ENCODE data around the gene MAD1L1. TPM values are rescaled to one million over a fixed set of nuclear protein-coding genes. Genes with fewer than 3 reads are reported as not detected.

The MAD1L1 gene
- total and polyA plus RNA-seq, 4 donors, result 43.0 to 54.9 (median 49.9) TPM

GRCh38 chr7:2032030-2032875 is 200.5 kb downstream of the MAD1L1 start:
- DNase-seq (no peak), ATAC-seq (ENCODE audit: insufficient read depth, low FRiP score) (no peak)
- no peaks in the 10 kb centered on the region for H3K27me3 ChIP-seq (ENCODE audit: control insufficient read depth in 3 of 3, insufficient read depth in 3 of 3, low read length in 2 of 3)
- WGBS, 2 donors, result 86 to 90% methylated on average over 26 of the region's 26 CpGs
- H3K9ac ChIP-seq (ENCODE audit: insufficient read depth in 1 of 2, low read length in 2 of 2), result no peak overlapping the region
- peaks cover 0 to 29% (median 5%) of the 10 kb centered on the region in 5 donors for H3K4me1 ChIP-seq (ENCODE audit: control insufficient read depth in 5 of 5, insufficient read depth in 5 of 5, low read length in 5 of 5)
- peaks cover 0 to 9% (median 2%) of the 10 kb centered on the region in 4 donors for H3K9me3 ChIP-seq (ENCODE audit: control insufficient read depth in 4 of 4, insufficient read depth in 3 of 4, low read length in 3 of 4)
- H3K36me3 ChIP-seq (ENCODE audit: control insufficient read depth in 4 of 4, insufficient read depth in 4 of 4, low read length in 4 of 4), result no peaks in the 10 kb centered on the region
- H3K27ac ChIP-seq (ENCODE audit: low read depth in 1 of 2, low read length in 1 of 2), result no peak overlapping the region
- TF ChIP-seq, protein P1, sequence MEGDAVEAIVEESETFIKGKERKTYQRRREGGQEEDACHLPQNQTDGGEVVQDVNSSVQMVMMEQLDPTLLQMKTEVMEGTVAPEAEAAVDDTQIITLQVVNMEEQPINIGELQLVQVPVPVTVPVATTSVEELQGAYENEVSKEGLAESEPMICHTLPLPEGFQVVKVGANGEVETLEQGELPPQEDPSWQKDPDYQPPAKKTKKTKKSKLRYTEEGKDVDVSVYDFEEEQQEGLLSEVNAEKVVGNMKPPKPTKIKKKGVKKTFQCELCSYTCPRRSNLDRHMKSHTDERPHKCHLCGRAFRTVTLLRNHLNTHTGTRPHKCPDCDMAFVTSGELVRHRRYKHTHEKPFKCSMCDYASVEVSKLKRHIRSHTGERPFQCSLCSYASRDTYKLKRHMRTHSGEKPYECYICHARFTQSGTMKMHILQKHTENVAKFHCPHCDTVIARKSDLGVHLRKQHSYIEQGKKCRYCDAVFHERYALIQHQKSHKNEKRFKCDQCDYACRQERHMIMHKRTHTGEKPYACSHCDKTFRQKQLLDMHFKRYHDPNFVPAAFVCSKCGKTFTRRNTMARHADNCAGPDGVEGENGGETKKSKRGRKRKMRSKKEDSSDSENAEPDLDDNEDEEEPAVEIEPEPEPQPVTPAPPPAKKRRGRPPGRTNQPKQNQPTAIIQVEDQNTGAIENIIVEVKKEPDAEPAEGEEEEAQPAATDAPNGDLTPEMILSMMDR (IDR thresholded peaks at IDR 0.05; ENCODE audit: control extremely low read depth, extremely low read depth), result no peak
- H3K4me3 ChIP-seq, result no peak overlapping the region

DNA sequence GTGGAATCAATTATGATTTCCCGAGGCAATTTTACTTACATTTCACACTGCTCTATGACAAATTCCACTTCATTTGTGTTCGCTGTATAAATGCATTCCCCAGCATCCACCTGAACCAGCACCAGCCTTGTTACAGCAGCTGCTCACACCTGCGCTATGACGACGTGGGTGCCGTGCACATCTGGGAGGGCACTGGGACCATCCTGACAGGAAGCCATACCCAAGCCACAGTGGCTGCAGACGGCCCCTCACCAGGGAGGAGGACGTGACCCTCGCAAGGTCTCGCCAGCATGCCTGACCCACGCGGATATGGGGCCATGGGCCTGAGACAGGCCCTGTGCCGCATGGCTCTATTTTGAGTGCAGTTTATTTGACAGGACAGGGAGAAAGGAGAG is 201.3 kb downstream of the MAD1L1 start:
- DNase-seq (no peak), ATAC-seq (ENCODE audit: insufficient read depth, low FRiP score) (no peak)
- TF ChIP-seq, protein P1 (IDR thresholded peaks at IDR 0.05; ENCODE audit: control extremely low read depth, extremely low read depth), result no peak
- Histone ChIP-seq H3K36me3 (ENCODE audit: control insufficient read depth in 4 of 4, insufficient read depth in 4 of 4, low read length in 4 of 4) (no peaks in the 10 kb centered on the region), H3K4me1 (ENCODE audit: control insufficient read depth in 5 of 5, insufficient read depth in 5 of 5, low read length in 5 of 5) (peaks cover 0 to 22% (median 4%) of the 10 kb centered on the region in 5 donors), H3K9ac (ENCODE audit: insufficient read depth in 1 of 2, low read length in 2 of 2) (no peak overlapping the region), H3K9me3 (ENCODE audit: control insufficient read depth in 4 of 4, insufficient read depth in 3 of 4, low read length in 3 of 4) (peaks cover 0 to 9% (median 2%) of the 10 kb centered on the region in 4 donors), H3K27me3 (ENCODE audit: control insufficient read depth in 3 of 3, insufficient read depth in 3 of 3, low read length in 2 of 3) (no peaks in the 10 kb centered on the region), H3K4me3 (no peak overlapping the region), H3K27ac (ENCODE audit: low read depth in 1 of 2, low read length in 1 of 2) (no peak overlapping the region)
- 84 to 86% methylated on average over 13 of the region's 13 CpGs for WGBS, 2 donors

GRCh38 chr7:2030475-2031450 is 202.0 kb downstream of the MAD1L1 start:
- peaks cover 0 to 22% (median 4%) of the 10 kb centered on the region in 5 donors for H3K4me1 ChIP-seq (ENCODE audit: control insufficient read depth in 5 of 5, insufficient read depth in 5 of 5, low read length in 5 of 5)
- ATAC-seq (ENCODE audit: insufficient read depth, low FRiP score) (no peak), DNase-seq (no peak)
- H3K9me3 ChIP-seq (ENCODE audit: control insufficient read depth in 4 of 4, insufficient read depth in 3 of 4, low read length in 3 of 4), result peaks cover 0 to 14% (median 2%) of the 10 kb centered on the region in 4 donors
- no peak overlapping the region for H3K4me3 ChIP-seq
- H3K27ac ChIP-seq (ENCODE audit: low read depth in 1 of 2, low read length in 1 of 2), result no peak overlapping the region
- H3K9ac ChIP-seq (ENCODE audit: insufficient read depth in 1 of 2, low read length in 2 of 2), result no peak overlapping the region
- TF ChIP-seq, protein P1 (IDR thresholded peaks at IDR 0.05; ENCODE audit: control extremely low read depth, extremely low read depth), result no peak
- no peaks in the 10 kb centered on the region for H3K27me3 ChIP-seq (ENCODE audit: control insufficient read depth in 3 of 3, insufficient read depth in 3 of 3, low read length in 2 of 3)
- H3K36me3 ChIP-seq (ENCODE audit: control insufficient read depth in 4 of 4, insufficient read depth in 4 of 4, low read length in 4 of 4), result no peaks in the 10 kb centered on the region
- 86 to 87% methylated on average over 32 of the region's 32 CpGs for WGBS, 2 donors
